Measurements from ENCODE around the gene PARN.

DNA sequence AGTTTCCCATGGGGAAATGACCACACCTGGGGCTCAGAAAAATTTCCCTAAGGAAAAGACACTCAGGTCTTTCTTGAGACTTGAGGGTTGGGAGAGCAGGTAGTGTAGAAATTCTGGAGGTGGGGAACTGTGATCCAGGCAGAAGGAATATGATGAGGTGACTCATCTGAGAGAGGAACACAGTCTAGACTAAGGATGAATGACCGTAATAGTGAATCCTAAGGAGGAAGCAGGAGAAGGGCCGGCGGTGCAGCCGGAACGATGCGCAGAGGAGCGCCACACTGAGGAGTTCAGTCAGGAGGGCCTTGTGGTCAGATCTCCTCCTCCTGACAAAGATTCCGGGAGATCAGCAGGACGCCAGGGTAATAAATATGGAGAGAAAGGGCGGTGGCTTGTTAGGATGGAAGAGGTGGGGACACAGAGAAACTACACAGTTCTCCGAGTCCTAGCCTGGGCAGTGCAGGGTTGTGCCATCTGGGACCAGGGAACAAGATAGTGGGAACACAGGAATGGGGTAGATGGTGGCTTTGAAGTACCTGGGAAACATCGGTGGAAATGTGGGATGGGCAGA, 135.6 kb downstream of the PARN start:
- TF ChIP-seq TCF7L2 (IDR thresholded peaks at IDR 0.05; ENCODE audit: low read depth, low read length) (no peak), POLR2AphosphoS5 (IDR thresholded peaks at IDR 0.05; ENCODE audit: low read depth, low read length) (no peak), SIN3A (IDR thresholded peaks at IDR 0.05; ENCODE audit: borderline replicate concordance, insufficient read depth, low read depth, low read length) (no peak)
- TF ChIP-seq, protein P1, sequence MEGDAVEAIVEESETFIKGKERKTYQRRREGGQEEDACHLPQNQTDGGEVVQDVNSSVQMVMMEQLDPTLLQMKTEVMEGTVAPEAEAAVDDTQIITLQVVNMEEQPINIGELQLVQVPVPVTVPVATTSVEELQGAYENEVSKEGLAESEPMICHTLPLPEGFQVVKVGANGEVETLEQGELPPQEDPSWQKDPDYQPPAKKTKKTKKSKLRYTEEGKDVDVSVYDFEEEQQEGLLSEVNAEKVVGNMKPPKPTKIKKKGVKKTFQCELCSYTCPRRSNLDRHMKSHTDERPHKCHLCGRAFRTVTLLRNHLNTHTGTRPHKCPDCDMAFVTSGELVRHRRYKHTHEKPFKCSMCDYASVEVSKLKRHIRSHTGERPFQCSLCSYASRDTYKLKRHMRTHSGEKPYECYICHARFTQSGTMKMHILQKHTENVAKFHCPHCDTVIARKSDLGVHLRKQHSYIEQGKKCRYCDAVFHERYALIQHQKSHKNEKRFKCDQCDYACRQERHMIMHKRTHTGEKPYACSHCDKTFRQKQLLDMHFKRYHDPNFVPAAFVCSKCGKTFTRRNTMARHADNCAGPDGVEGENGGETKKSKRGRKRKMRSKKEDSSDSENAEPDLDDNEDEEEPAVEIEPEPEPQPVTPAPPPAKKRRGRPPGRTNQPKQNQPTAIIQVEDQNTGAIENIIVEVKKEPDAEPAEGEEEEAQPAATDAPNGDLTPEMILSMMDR (IDR thresholded peaks at IDR 0.05), result no peak
- TF ChIP-seq, protein P2, sequence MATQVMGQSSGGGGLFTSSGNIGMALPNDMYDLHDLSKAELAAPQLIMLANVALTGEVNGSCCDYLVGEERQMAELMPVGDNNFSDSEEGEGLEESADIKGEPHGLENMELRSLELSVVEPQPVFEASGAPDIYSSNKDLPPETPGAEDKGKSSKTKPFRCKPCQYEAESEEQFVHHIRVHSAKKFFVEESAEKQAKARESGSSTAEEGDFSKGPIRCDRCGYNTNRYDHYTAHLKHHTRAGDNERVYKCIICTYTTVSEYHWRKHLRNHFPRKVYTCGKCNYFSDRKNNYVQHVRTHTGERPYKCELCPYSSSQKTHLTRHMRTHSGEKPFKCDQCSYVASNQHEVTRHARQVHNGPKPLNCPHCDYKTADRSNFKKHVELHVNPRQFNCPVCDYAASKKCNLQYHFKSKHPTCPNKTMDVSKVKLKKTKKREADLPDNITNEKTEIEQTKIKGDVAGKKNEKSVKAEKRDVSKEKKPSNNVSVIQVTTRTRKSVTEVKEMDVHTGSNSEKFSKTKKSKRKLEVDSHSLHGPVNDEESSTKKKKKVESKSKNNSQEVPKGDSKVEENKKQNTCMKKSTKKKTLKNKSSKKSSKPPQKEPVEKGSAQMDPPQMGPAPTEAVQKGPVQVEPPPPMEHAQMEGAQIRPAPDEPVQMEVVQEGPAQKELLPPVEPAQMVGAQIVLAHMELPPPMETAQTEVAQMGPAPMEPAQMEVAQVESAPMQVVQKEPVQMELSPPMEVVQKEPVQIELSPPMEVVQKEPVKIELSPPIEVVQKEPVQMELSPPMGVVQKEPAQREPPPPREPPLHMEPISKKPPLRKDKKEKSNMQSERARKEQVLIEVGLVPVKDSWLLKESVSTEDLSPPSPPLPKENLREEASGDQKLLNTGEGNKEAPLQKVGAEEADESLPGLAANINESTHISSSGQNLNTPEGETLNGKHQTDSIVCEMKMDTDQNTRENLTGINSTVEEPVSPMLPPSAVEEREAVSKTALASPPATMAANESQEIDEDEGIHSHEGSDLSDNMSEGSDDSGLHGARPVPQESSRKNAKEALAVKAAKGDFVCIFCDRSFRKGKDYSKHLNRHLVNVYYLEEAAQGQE (IDR thresholded peaks at IDR 0.05; ENCODE audit: insufficient read depth in 1 of 2, low read depth in 2 of 2, low read length in 1 of 2), result no peak
